ENCODE data around the gene GTF2F1. TPM values are rescaled to one million over a fixed set of nuclear protein-coding genes. Genes with fewer than 3 reads are reported as not detected.

Gene GTF2F1
- polyA plus RNA-seq, 1 of the 3 experiments (the other 2 are of a cell fraction), result 104 TPM

- H3K9ac ChIP-seq, result peak overlapping the region; percentile 46; the same call in 1 of the 2 replicates
- peaks cover 8% of the 10 kb centered on the region for H3K79me2 ChIP-seq (ENCODE audit: insufficient read depth)
- TF ChIP-seq CTCF (IDR thresholded peaks at IDR 0.05) (no peak), IRF3 (IDR thresholded peaks at IDR 0.05; ENCODE audit: low read depth, low read length) (no peak), USF2 (IDR thresholded peaks at IDR 0.05; ENCODE audit: borderline replicate concordance, low read depth, low read length) (no peak), FOXJ3 (CRISPR knock-in tag; IDR thresholded peaks at IDR 0.05) (no peak), MXI1 (IDR thresholded peaks at IDR 0.05; ENCODE audit: low read depth, low read length) (no peak), YY1 (IDR thresholded peaks at IDR 0.05; ENCODE audit: low read depth) (no peak), MEF2A (IDR thresholded peaks at IDR 0.05; ENCODE audit: borderline replicate concordance, low read depth) (no peak), FOXM1 (IDR thresholded peaks at IDR 0.05; ENCODE audit: low read depth) (no peak), NRF1 (IDR thresholded peaks at IDR 0.05; ENCODE audit: low read depth, low read length) (no peak)
- peak overlapping the region; percentile 48 to 68 for H3K4me3 ChIP-seq (ENCODE audit: low read depth in 2 of 2, low read length in 1 of 2)
- WGBS (ENCODE audit: low lambda C conversion rate), result 20% methylated on average over 5 of the region's 5 CpGs
- H3K36me3 ChIP-seq (replicated peaks in 1 of 2; ENCODE audit: control insufficient read depth in 1 of 2, insufficient read depth in 2 of 2, low read length in 1 of 2), result peaks cover 4 to 6% of the 10 kb centered on the region in 2 experiments
- ChIA-PET POLR2A (interaction anchor here (1.0 to 1.5 kb wide), 2 partner anchors 9 to 18 kb away, joined by 3 read pairs; no protein-coding TSS in a partner anchor), CTCF (no interaction called here)
- H3K27ac ChIP-seq (ENCODE audit: low read depth in 2 of 2, low read length in 1 of 2), result peak overlapping the region; percentile 38 to 64; a peak in 3 of 4 replicates
- H3K4me2 ChIP-seq, result peak overlapping the region; percentile 86
- H4K20me1 ChIP-seq (ENCODE audit: insufficient read depth), result no peaks in the 10 kb centered on the region
- H3F3A ChIP-seq (replicated peaks; ENCODE audit: insufficient read depth), result peaks cover 17% of the 10 kb centered on the region
- DNase-seq, result no peak
- peaks cover 6 to 22% of the 10 kb centered on the region in 2 experiments; a peak in 1 of 4 replicates for H3K4me1 ChIP-seq (ENCODE audit: control insufficient read depth in 1 of 2, insufficient read depth in 2 of 2, low read depth in 1 of 2, low read length in 1 of 2)
- no peaks in the 10 kb centered on the region for H3K9me2 ChIP-seq
- no peaks in the 10 kb centered on the region for H3K9me3 ChIP-seq
- H3K27me3 ChIP-seq (ENCODE audit: insufficient read depth), result no peaks in the 10 kb centered on the region
- peak overlapping the region; percentile 35; the same call in 1 of the 2 replicates for H2AFZ ChIP-seq (ENCODE audit: low read depth)
These were observed 19.2 kb downstream of the GTF2F1 start for GRCh38 chr19:6373813-6374108.

DNA sequence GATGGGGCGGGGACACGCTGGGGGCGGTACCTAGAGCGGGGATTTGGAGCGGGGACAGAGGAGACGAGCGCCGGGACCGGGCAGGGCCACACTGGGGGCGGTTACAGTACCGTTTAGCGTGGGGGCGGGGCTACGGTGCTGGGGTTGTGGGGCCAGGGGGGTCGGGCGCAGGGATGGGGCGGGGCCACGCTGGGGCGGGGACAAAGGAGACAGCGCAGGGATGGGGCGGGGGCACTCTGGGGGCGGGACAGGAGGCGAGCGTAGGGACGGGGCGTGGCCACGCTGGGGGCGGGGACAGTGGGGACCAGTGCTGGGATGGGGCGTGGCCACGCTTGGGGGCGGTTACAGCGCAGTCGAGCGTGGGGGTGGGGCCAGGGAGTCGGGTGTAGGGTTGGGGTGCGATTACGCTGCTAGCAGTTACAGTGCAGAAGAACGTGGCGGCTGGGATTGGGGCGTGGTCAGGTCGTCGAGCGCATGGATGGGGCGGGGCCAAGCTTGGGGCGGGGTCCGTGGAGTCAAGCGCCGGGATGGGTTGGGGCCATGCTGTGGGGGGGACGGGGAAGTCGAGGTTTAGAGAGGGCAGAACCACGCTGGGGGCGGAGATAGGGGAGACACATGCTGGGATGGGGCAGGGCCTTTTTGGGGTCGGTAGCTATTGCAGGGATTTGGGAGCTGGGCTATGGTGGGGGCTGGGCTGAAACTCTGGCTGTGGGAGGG lies 19.7 kb downstream of the GTF2F1 start:
- WGBS (ENCODE audit: low lambda C conversion rate), result 2% methylated on average over 28 of the region's 53 CpGs
- Histone ChIP-seq H3K4me3 (ENCODE audit: low read depth in 2 of 2, low read length in 1 of 2) (peak overlapping the region; percentile 82 to 96), H3K27me3 (ENCODE audit: insufficient read depth) (no peaks in the 10 kb centered on the region), H3F3A (replicated peaks; ENCODE audit: insufficient read depth) (peaks cover 14% of the 10 kb centered on the region), H2AFZ (ENCODE audit: low read depth) (peak overlapping the region; percentile 88), H3K79me2 (ENCODE audit: insufficient read depth) (peaks cover 8% of the 10 kb centered on the region), H3K36me3 (replicated peaks in 1 of 2; ENCODE audit: control insufficient read depth in 1 of 2, insufficient read depth in 2 of 2, low read length in 1 of 2) (peaks cover 3 to 11% of the 10 kb centered on the region in 2 experiments), H4K20me1 (ENCODE audit: insufficient read depth) (no peaks in the 10 kb centered on the region), H3K9ac (peak overlapping the region; percentile 96), H3K4me2 (peak overlapping the region; percentile 93), H3K9me3 (no peaks in the 10 kb centered on the region), H3K9me2 (no peaks in the 10 kb centered on the region), H3K27ac (ENCODE audit: low read depth in 2 of 2, low read length in 1 of 2) (peak overlapping the region; percentile 95 to 98), H3K4me1 (ENCODE audit: control insufficient read depth in 1 of 2, insufficient read depth in 2 of 2, low read depth in 1 of 2, low read length in 1 of 2) (peaks cover 6 to 22% of the 10 kb centered on the region in 2 experiments; a peak in 1 of 4 replicates)
- ChIA-PET POLR2A (interaction anchor here (0.9 to 1.8 kb wide), 6 partner anchors 10 to 52 kb away, joined by 3 to 8 read pairs (median 4); partner anchors contain the start of genes CLPP and KHSRP), CTCF (interaction anchor here (0.7 to 1.2 kb wide), 3 partner anchors 10 to 1195 kb away, joined by 3 to 4 read pairs (median 3); partner anchors contain the start of gene GTF2F1)
- DNase-seq, result peak; percentile 98
- TF ChIP-seq REST (IDR thresholded peaks at IDR 0.05; ENCODE audit: low read depth, low read length), result no peak
- TF ChIP-seq MXI1 (IDR thresholded peaks at IDR 0.05; ENCODE audit: low read depth, low read length), result peak; percentile 52; the same call in 1 of the 2 replicates
- TF ChIP-seq TCF12 (IDR thresholded peaks at IDR 0.05), result no peak
- TF ChIP-seq USF2 (IDR thresholded peaks at IDR 0.05; ENCODE audit: borderline replicate concordance, low read depth, low read length), result no peak
- no peak for TF ChIP-seq MEF2A (IDR thresholded peaks at IDR 0.05; ENCODE audit: borderline replicate concordance, low read depth)
- no peak for TF ChIP-seq FOXM1 (IDR thresholded peaks at IDR 0.05; ENCODE audit: low read depth)
- TF ChIP-seq IRF3 (IDR thresholded peaks at IDR 0.05; ENCODE audit: low read depth, low read length), result no peak
- TF ChIP-seq SMC3 (IDR thresholded peaks at IDR 0.05; ENCODE audit: low read depth, low read length), result no peak
